Neural progenitor cell (in vitro differentiated cells): ENCODE measurements around the gene KRTAP15-1. TPM values are rescaled to one million over a fixed set of nuclear protein-coding genes. Genes with fewer than 3 reads are reported as not detected.
A peak's percentile ranks its signal among the peaks of the same experiment; 100 is the strongest.

Source experiments
- DNase-seq: peaks from one replicate; pipeline ENCODE4 v3.0.0-alpha.2; 2016; ENCODE audit warnings: low spot score
- H2AFZ ChIP-seq: fragments of 200-600 bp; sonication (generic); replicated peaks from 2 replicates; pipeline ENCODE4 v1.6.1; 2016; ENCODE audit warnings: antibody characterized with exemption
- H3F3A ChIP-seq: fragments of 200-600 bp; sonication (generic); 2 replicates; pipeline ENCODE4 v1.6.1; 2016; ENCODE audit warnings: antibody characterized with exemption, low read depth
- H3K27ac ChIP-seq: fragments of 200-600 bp; sonication (generic); 2 replicates; pipeline ENCODE4 v1.5.1; 2016; ENCODE audit warnings: mild to moderate bottlenecking
- H3K27me3 ChIP-seq: fragments of 200-600 bp; sonication (generic); 2 replicates; pipeline ENCODE4 v1.6.1; 2016; ENCODE audit warnings: mild to moderate bottlenecking, moderate library complexity
- H3K36me3 ChIP-seq: fragments of 200-600 bp; sonication (generic); 2 replicates; pipeline ENCODE4 v1.5.1; 2016
- H3K4me1 ChIP-seq: fragments of 200-600 bp; sonication (generic); 2 replicates; pipeline ENCODE4 v1.6.1; 2016; ENCODE audit warnings: mixed run types
- H3K4me2 ChIP-seq: fragments of 200-600 bp; sonication (generic); 2 replicates; pipeline ENCODE4 v1.6.1; 2016
- H3K4me3 ChIP-seq: fragments of 200-600 bp; sonication (generic); 2 replicates; pipeline ENCODE4 v1.5.1; 2016
- H3K79me2 ChIP-seq: fragments of 200-600 bp; sonication (generic); 2 replicates; pipeline ENCODE4 v1.6.1; 2016; ENCODE audit warnings: low read depth
- H3K9ac ChIP-seq: fragments of 200-600 bp; sonication (generic); 2 replicates; pipeline ENCODE4 v1.6.1; 2016
- H3K9me3 ChIP-seq: fragments of 200-600 bp; sonication (generic); 2 replicates; pipeline ENCODE4 v1.5.1; 2016; ENCODE audit warnings: low read depth
- H4K20me1 ChIP-seq: fragments of 200-600 bp; sonication (generic); 2 replicates; pipeline ENCODE4 v1.6.1; 2016; ENCODE audit warnings: low read depth
- H3K27ac Mint-ChIP-seq: 3 replicates; pipeline ENCODE4 v1.8.0; 2021; ENCODE audit warnings: mixed read lengths
- H3K27me3 Mint-ChIP-seq: 2 replicates; pipeline ENCODE4 v1.8.0; 2022; ENCODE audit warnings: low read depth, mild to moderate bottlenecking, inconsistent platforms, moderate library complexity, mixed read lengths; ENCODE audit not compliant: insufficient read depth
- H3K36me3 Mint-ChIP-seq: 3 replicates; pipeline ENCODE4 v1.8.0; 2021; ENCODE audit warnings: mixed read lengths
- H3K4me1 Mint-ChIP-seq: 3 replicates; pipeline ENCODE4 v1.8.0; 2021; ENCODE audit warnings: mixed read lengths
- H3K4me3 Mint-ChIP-seq: 3 replicates; pipeline ENCODE4 v1.8.0; 2021; ENCODE audit warnings: mild to moderate bottlenecking, moderate library complexity, mixed read lengths
- H3K9me3 Mint-ChIP-seq: 3 replicates; pipeline ENCODE4 v1.8.0; 2020; ENCODE audit warnings: mixed read lengths
- EZH2 ChIP-seq: fragments of 200-600 bp; sonication (generic); IDR thresholded peaks from 2 replicates; pipeline ENCODE4 v1.6.1; 2017; ENCODE audit warnings: antibody characterized with exemption, mild to moderate bottlenecking, moderate library complexity
- EZH2phosphoT487 ChIP-seq: fragments of 200-600 bp; sonication (generic); IDR thresholded peaks from 2 replicates; pipeline ENCODE4 v1.6.1; 2017; ENCODE audit warnings: antibody characterized with exemption
- total RNA-seq: library from RNA; depleted of rRNA; stranded (reverse); fragments of >200 nt; gene quantifications from 2 replicates; pipeline ENCODE4 v1.2.3, GENCODE V29; 2015; ENCODE audit warnings: low replicate concordance
- TF ChIP-seq, protein P1 (sequence below): fragments of 200-600 bp; sonication (generic); IDR thresholded peaks from 2 replicates; pipeline ENCODE4 v1.5.1; 2017; ENCODE audit warnings: antibody characterized with exemption, mild to moderate bottlenecking

KRTAP15-1 gene
- total RNA-seq, 1 donor from 2014 or later = not detected

DNA sequence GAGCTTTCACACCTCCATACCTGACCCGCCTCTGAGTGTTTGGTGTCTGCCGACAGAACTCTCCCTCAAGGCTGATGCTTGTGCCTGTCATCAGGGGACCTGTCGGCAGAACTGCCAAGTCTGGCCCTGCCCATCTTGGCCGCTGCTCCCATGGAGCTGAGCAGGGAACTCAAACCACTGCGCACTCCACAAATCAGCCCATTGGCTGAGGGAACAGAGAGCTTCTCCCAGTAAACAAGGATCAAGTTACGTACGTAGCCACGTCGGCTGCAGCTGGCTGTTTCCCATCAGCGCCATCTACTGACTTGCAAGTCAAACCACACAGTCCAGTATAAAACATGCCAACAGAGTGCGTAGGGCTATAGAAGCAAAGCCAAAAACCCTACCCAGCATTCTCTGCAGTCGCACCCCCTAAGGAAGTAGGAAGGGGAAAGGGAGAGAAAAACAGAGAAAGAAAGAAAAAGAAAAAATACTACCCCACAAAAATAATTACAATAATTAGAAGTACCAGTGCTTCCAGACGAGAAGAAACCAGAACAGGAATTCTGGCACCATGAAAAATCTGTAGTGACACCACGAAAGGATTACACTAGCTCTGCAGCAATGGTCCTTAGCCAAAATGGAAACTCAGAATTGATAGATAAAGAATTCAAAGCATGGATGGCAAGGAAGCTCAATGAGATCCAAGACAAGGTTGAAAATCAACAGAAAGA lies 31.1 kb upstream of the KRTAP15-1 start:
- peak; percentile 89 for DNase-seq
- H3K9ac ChIP-seq = no peak overlapping the region
- no peaks in the 10 kb centered on the region for H3K9me3 ChIP-seq
- Mint-ChIP-seq H3K36me3 (peaks cover 4% of the 10 kb centered on the region), H3K27ac (no peak overlapping the region), H3K9me3 (peaks cover 23% of the 10 kb centered on the region), H3K4me1 (no peaks in the 10 kb centered on the region), H3K27me3 (no peaks in the 10 kb centered on the region), H3K4me3 (no peak overlapping the region)
- H3K4me3 ChIP-seq = no peak overlapping the region
- no peaks in the 10 kb centered on the region for H3K36me3 ChIP-seq
- H3K79me2 ChIP-seq = no peaks in the 10 kb centered on the region
- H2AFZ ChIP-seq = peak overlapping the region; percentile 98
- H4K20me1 ChIP-seq = no peaks in the 10 kb centered on the region
- H3K27me3 ChIP-seq = no peaks in the 10 kb centered on the region
- no peaks in the 10 kb centered on the region for H3F3A ChIP-seq
- H3K4me2 ChIP-seq = peak overlapping the region; percentile 64
- TF ChIP-seq, protein P1, sequence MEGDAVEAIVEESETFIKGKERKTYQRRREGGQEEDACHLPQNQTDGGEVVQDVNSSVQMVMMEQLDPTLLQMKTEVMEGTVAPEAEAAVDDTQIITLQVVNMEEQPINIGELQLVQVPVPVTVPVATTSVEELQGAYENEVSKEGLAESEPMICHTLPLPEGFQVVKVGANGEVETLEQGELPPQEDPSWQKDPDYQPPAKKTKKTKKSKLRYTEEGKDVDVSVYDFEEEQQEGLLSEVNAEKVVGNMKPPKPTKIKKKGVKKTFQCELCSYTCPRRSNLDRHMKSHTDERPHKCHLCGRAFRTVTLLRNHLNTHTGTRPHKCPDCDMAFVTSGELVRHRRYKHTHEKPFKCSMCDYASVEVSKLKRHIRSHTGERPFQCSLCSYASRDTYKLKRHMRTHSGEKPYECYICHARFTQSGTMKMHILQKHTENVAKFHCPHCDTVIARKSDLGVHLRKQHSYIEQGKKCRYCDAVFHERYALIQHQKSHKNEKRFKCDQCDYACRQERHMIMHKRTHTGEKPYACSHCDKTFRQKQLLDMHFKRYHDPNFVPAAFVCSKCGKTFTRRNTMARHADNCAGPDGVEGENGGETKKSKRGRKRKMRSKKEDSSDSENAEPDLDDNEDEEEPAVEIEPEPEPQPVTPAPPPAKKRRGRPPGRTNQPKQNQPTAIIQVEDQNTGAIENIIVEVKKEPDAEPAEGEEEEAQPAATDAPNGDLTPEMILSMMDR = peak; percentile 67
- TF ChIP-seq EZH2 = no peak
- no peak for TF ChIP-seq EZH2phosphoT487
- no peaks in the 10 kb centered on the region for H3K4me1 ChIP-seq
- H3K27ac ChIP-seq = no peak overlapping the region

DNA sequence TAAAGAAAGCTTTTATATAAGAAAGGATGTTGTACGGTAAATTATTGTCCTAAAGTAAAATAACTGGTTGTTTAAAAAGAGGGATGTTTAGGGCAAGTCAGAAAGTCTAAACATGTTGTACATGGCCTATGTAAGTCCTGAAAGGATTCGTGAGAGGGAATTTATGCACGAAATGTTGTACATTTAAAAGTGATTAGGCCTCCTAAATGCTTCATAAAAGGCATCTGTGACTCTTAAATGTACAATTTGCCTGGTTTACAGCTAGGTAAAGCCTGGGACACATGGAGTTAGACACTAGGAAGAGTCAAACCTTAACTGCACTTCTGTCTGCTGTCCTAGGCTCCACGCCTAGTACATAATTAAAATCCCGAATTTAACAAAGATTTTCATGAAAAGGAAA lies 24.1 kb upstream of the KRTAP15-1 start:
- TF ChIP-seq, protein P1 = no peak
- no peak for TF ChIP-seq EZH2
- no peak for TF ChIP-seq EZH2phosphoT487
- Histone ChIP-seq H3K79me2 (no peaks in the 10 kb centered on the region), H3F3A (no peaks in the 10 kb centered on the region), H3K36me3 (no peaks in the 10 kb centered on the region), H3K4me2 (no peak overlapping the region), H2AFZ (no peak overlapping the region), H4K20me1 (no peaks in the 10 kb centered on the region), H3K4me3 (no peak overlapping the region), H3K27me3 (no peaks in the 10 kb centered on the region), H3K9me3 (no peaks in the 10 kb centered on the region), H3K27ac (no peak overlapping the region), H3K9ac (no peak overlapping the region), H3K4me1 (no peaks in the 10 kb centered on the region)
- Mint-ChIP-seq H3K36me3 (no peaks in the 10 kb centered on the region), H3K27me3 (peaks cover 2% of the 10 kb centered on the region), H3K27ac (no peak overlapping the region), H3K9me3 (peaks cover 11% of the 10 kb centered on the region), H3K4me3 (no peak overlapping the region), H3K4me1 (no peaks in the 10 kb centered on the region)
- DNase-seq = no peak

DNA sequence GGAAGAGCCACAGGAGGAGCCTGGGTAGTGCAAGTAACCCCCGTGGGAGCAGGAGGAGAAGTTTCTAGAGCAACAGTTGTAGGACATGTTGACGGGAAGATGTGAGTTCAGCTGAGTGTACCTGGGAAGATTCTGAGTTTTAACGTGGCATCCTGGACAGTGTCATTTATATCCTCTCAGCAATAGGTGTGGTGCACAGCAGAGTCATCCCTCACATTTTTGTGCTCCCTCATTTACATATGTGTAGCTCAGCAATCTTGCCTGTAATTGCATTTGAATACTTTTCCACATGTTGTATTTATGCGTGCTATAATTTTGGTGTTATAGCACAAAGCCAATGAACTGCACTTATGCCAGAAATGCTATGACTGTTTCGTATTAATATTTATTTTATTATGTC lies 14.2 kb upstream of the KRTAP15-1 start, which contains the start of gene KRTAP13-3:
Gene KRTAP13-3 (minus strand): TSS at position 101 of the 400 bp plus-strand sequence. CDS start 14 bp downstream, at position 87.
- Histone ChIP-seq H3F3A (peaks cover 18% of the 10 kb centered on the region), H4K20me1 (no peaks in the 10 kb centered on the region), H2AFZ (peak within 1 kb of the TSS; percentile 8), H3K9ac (no peak within 1 kb of the TSS), H3K9me3 (no peaks in the 10 kb centered on the region), H3K36me3 (peaks cover 4% of the 10 kb centered on the region), H3K27ac (peak within 1 kb of the TSS; percentile 87), H3K4me2 (peak within 1 kb of the TSS; percentile 48), H3K4me1 (peaks cover 15% of the 10 kb centered on the region), H3K4me3 (no peak within 1 kb of the TSS), H3K27me3 (no peaks in the 10 kb centered on the region), H3K79me2 (no peaks in the 10 kb centered on the region)
- no peak within 1 kb of the TSS for H3K27ac Mint-ChIP-seq
- no peaks in the 10 kb centered on the region for H3K36me3 Mint-ChIP-seq
- peaks cover 9% of the 10 kb centered on the region for H3K9me3 Mint-ChIP-seq
- H3K4me3 Mint-ChIP-seq = no peak within 1 kb of the TSS
- peaks cover 15% of the 10 kb centered on the region for H3K4me1 Mint-ChIP-seq
- TF ChIP-seq EZH2 (no peak), EZH2phosphoT487 (no peak)
- TF ChIP-seq, protein P1 = no peak
- DNase-seq = no peak
- no peaks in the 10 kb centered on the region for H3K27me3 Mint-ChIP-seq
